Measurements from ENCODE around the gene GZMM.
"Not testable (repeated sequence)": the region's sequence is repeated elsewhere in the genome, so short reads cannot be mapped to it uniquely, and the experiment has no call there.

GZMM gene

DNA sequence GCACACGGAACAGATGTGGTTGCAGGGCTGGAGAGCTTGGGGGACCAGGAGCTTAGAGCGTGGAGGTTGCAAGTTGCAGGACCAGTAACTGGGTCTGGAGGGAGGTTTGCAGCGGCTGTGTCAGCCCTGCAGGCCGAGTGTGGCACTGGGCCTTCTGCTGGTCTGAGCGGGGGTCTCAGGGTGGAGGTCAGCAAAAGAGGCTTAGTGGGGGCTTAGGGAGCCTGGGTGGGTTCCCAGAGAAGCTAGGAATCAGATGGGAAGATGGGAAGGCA lies 40.1 kb downstream of the GZMM start:
- no peak for DNase-seq

DNA sequence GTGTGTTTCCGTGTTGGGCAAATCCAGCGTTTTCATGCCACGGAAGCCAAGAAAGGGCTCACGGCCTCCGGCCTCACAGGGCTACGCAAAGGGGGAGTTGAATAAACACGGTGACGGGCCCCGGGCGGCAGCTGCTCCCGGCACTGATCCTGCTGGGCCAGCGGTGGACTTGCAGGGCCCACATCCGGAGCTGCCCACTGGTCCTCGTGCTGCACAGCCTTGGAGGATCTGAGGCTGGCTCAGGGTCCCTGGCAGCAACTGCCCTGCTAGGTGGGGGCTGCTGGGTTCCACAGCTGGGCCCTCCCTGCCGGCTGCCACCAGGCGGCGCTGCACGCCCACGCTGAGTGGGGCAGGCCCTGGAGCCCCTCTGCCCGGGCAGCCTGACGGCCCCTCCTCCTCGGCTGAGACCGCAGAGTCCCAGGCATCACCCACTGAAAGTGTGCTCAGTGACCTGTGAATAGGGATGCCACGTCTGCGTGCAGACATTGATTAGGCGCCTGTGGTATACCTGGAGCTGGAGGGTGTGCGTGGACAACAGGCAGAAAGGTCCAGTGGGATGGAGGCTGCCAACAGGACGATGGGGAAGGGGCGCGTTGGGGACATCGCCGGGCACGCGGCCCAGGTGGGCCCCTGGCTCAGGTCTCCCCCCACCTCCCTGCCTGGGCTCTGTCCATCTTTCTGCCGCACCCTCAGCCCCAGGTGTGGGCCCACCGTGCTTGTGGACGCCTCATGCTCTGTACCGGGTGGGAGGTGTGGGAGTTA lies 40.6 kb downstream of the GZMM start:
- DNase-seq, result peak; percentile 55 to 64

DNA sequence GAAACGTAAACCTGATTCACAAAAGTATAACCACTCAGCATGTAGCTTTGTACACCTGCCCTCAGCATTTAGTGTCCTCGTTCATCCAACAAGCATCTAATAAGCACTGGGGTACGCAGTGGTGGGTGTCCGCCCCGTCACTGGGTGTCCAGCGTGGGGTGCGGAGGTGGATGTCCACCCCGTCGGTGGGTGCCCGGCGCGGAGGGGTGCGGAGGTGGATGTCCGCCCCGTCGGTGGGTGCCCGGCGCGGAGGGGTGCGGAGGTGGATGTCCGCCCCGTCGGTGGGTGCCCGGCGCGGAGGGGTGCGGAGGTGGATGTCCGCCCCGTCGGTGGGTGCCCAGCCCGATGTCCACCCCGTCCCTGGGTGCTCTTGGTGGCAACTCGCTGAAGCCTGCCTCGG lies 41.3 kb downstream of the GZMM start:
- DNase-seq, result not testable (repeated sequence)

DNA sequence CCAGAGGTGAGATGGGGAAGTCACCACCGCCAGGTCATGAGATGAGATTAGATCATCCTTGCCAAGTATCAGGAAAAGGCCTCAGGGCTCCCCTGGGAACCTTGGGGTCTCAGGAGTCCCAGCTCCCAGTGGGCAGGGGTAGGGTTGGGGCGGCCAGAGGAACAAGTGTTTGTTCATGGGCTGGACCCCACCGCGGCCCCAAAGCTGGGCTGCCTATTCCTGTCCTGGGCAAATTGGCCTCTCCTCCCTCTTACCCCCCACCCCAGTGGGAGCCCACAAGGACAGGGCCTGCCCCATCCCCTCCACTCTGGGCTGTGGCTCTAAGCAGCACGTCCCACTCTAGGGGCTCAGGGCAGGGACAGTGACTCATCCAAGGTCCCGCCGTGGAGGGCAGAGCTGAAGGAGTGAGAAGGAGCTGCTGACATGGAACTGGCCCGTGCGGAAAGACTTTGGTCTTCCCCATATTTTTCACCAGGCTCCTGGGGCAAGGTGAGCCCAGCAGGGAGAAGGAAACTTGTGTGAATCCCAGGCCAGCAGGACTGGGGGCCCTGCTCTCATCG lies 41.8 kb downstream of the GZMM start:
- no peak for DNase-seq

DNA sequence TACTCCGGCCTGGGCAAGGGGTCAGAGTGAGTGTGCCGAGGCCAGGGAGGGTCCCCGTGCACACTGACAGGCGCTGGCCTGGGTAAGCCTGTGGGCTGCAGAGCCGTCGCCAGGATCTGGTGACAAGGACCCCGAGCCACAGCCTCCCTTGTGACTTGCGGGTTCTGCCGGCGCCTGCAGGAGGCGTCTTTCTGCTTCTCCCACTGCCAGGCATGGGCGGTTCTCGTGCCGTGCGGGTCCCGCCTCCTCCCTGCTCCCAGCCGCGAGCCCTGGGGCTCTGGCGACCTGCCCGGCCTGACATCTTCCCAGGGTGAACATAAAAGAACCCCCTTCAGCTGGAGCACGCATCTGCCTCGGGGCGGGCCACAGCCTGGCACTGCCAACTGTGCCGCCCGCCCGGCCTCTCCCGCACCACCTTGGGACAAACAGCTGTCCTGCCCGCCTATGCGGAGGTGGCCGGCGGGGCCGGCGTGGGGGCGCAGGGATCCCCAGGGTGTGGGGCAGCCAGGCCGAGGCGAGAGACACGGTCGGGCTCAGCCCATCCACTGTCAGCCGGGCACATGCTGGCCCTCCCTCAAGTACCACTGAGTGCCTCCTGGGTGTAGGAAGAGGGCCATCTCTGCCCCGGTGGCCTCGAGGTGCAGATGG lies 44.4 kb downstream of the GZMM start:
- peak; percentile 65 to 68 for DNase-seq

DNA sequence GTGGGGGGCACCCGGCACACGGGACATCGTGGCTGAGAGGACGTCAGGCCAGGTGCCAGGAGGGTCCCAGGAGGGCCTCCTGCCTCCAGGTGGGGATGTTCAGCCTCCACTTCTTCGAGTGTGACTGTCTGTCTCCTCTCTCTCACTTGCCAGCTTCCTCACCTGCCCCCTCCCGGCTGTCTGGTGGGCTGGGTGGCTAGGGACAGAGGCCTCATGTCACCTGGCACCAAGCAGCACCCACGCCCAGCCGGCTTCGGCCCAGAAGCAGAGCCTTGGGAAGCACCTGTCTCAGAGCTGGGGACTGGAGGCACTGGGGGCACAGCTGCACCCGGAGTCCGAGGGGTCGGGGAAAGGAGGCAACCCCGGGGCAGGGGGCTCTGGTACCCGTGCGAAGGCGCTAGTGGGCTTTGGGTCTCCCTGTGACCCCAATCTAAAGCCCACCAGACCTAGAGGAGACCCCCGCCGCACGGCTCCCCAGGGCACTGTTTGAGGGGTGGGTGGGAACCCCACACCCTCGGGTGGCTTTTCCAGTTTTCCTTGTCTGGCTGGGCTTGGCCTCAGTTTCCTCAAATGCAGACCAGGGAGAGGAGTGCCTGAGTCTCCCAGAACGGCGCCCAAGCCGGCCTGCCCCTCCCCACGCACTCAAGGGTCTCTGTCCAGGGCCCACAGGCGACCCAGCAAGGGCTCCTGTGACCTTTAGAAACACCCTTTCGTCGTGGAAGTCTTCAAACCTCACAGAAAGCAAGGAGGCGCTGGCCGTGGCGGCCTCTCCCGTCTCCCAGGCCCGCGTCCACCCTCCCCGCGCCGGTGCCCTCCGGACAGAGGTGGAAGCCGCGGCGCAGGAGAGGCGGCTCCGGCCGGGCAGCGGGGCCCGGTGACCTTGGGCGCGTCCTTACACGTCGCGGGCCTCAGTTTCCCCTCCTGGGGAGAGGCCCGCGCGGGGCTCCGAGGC lies 45.2 kb downstream of the GZMM start:
- no peak for DNase-seq

DNA sequence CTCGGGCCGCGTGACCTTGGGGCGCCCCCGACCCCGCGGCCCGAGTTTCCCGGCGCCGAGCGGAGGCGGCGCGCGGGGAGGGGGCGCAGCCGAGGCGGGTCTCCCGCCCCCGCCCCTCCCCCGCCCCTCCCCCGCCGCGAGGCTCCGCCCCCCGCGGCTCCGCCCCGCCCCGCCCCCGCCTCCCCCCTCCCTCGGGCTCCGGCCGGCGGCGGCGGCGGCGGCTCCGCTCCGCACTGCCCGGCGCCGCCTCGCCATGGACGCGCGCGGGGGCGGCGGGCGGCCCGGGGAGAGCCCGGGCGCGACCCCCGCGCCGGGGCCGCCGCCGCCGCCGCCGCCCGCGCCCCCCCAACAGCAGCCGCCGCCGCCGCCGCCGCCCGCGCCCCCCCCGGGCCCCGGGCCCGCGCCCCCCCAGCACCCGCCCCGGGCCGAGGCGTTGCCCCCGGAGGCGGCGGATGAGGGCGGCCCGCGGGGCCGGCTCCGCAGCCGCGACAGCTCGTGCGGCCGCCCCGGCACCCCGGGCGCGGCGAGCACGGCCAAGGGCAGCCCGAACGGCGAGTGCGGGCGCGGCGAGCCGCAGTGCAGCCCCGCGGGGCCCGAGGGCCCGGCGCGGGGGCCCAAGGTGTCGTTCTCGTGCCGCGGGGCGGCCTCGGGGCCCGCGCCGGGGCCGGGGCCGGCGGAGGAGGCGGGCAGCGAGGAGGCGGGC lies 46.0 kb downstream of the GZMM start, which contains the start of gene HCN2:
Gene HCN2 (plus strand): TSS at position 189 of the 703 bp plus-strand sequence. CDS start 65 bp downstream, at position 254.
- no peak for DNase-seq

DNA sequence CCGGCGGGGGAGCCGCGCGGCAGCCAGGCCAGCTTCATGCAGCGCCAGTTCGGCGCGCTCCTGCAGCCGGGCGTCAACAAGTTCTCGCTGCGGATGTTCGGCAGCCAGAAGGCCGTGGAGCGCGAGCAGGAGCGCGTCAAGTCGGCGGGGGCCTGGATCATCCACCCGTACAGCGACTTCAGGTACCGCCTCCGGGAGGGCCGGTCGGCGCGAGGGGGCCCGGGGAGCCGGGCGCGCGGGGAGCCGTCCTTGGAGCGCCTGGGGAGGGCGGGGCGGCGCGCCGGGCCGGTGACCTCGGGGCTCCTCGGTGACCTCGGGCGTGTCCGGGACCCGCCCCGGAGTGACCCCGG lies 46.5 kb downstream of the GZMM start:
- DNase-seq, result no peak

DNA sequence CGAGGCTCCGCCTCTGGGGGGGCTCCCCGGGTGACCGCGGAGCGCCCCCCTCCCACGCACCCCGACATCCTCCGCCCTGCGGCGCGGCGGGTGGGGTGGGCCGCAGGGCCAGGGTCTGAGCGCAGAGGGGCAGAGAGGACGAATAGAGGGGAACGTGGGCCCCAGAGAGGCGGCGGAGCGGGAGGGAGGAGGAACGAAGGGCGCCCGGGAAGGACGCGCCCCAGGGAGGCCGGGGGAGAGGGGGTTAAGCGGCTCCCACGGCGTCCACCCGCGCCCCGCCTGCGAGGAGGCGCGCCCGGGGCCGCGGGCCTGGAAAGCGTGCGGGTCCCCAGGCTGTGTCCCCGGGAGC lies 46.9 kb downstream of the GZMM start:
- DNase-seq, result no peak

DNA sequence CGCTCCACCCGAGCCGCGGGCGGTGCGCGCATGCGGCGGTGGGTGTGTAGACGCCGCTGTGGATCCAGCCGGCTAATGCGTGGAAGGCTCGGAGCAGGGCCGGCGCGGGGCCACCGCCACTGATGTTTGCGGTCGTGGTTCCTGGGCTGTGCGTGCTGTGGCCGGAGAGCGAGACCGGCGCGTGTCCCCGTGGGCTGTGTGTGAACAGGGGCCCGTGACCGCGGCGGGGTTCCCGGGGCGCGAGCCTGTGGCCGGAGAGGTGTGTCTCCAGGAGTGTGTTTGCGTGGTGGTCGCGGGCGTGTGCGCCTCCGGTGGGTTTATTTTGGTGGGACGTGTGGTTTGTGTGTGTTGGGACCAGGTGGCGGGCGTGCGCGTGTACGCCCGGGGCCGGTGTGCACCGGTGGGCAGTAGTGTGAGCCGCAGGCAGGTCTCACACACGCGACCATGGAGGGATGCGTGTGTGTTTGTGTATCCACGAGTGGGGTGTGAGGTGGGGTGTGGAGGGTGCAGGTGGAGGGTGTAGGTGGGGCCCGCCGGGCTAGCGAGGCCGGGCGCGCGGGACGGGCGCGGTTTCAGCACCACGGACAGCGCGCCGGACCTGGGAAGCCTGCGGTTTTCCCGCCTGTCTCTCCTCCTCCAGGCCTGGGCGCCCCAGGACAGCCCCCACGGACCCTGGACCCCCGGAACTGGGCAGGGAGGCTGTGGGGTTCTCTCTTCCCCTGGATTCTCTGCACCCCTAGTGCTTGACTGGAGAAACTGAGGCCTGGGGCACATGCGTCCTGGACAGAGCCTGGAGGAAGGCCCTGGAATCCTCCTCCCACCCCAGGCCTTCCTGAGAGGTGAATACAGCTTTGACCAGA lies 47.5 kb downstream of the GZMM start:
- DNase-seq, result no peak

DNA sequence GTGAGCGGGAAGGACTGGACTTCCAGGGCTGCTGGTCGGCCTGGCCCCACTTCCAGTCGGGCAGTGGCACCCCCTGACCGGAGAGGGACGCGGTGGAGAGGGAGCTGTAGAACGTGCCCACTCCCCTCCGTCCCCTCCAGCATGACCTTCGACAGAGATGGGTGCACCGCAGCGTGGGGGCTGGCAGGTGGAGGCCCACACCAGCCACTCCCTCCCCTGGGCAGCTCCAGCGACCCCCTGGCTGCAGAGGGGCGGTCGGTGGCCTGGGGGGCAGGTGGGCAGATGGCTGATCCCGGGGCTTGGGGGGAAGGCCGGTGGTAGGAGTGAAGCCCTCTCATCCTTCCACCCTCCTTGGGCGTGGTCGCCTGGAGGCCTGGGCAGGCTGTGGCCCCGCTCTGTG lies 48.2 kb downstream of the GZMM start:
- DNase-seq, result no peak

DNA sequence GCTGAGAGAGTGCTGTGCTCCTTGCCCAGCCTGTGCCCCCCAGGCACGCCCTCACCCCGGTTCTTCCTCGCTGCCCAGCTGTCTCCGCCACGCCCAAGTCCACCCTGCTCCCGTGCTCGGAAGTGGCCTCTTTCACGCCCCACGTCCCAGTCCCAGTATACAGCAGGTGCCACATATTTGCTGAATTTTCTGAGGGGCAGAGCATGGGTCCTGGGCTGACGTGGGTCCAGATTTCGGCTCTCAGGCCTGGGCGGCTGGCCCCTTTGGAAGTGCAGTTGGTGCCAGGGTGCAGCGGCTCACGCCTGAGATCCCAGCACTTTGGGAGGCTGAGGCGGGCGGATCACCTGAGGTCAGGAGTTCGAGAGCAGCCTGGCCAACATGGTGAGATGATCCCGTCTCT lies 49.2 kb downstream of the GZMM start:
- DNase-seq, result no peak

DNA sequence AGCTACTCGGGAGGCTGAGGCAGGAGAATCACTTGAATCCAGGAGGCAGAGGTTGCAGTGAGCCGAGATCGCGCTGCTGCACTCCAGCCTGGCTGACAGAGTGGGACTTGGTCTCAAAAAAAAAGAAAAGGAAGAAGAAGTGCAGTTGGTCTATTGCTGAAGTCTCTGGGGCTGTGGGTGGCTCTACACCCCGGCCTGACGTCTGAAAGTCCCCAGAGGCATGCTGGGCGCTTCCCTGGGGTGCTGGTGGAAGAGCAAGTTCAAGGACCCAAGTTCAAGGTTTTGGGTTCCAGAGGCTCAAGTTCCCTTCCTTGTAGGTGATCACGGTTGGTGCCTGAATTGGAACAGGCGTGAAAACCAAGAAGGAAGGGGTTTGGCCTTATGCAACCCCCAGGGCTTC lies 49.7 kb downstream of the GZMM start:
- no peak for DNase-seq

DNA sequence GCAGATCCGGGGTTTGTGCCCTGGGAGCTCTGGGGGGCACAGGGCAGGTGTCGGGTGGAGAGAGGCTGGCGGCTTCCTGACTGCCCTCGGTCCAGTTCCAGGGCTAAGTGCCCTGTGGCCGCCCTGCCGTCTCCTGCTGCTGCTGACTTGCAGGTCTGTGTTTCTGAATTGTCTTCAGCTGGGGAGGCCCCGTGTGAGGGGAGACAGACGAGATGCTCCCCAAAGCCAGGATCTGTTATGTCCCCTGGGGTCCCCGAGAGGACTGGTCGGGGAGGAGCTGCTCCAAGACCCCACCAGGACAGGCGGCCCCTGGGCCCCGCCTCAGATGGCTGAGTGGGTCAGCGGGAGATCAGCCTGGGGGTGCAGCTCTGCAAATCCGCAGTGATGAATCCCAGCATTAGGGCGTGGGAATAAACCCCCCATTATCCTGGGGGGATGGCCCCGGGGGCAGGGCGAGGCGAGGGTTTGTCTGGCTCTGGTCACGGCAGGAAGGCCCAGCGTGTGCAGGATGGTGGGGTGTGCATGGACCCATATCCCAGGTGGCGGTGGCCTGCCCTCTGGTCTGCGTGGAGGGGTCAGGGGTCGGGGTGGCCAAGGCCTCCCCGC lies 50.5 kb downstream of the GZMM start:
- DNase-seq, result no peak

DNA sequence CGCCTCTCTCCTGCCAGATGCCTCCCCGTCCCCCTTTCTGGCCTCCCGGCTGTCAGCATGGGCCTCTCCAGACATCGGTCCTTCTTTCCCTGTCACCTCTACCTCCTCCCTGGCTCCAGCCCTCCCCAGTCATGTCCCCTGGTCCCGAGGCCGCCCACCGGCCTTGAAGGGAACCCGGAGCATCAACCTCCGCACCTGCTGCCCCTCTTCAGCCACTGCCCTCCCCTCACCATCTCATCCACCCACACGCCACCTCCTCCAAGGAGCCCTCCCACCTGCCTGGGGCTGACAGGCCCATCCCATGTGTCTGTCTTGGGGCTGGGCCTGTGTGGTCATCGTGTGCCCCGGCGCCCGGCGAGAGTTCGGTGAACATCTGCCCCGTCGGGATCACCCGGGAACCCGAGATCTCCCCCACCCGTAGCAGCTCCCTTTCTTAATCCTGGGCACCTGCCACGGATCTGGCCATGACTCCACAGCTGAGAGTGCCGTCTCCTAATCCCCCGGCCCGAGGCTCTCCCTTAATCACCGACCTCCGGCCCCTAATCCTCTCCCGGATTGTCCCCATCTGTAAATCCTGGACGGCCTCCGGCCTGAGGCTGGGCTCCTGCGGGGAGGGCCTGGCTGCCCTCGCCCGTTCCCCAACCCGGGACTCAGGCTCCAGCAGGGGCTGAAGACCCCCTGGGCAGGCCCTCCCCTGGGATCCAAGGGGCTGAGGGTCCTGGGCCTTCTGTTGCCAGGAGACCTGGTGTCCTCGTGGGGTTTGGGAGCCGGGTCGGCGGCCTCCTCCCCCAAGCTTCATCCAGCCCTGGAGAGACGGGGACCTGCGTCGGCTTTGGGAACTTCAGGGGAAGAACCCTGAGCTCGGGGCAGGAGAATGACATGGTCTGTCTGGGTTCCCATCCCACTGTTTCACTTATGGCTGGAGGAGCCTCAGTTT lies 51.7 kb downstream of the GZMM start:
- no peak for DNase-seq

DNA sequence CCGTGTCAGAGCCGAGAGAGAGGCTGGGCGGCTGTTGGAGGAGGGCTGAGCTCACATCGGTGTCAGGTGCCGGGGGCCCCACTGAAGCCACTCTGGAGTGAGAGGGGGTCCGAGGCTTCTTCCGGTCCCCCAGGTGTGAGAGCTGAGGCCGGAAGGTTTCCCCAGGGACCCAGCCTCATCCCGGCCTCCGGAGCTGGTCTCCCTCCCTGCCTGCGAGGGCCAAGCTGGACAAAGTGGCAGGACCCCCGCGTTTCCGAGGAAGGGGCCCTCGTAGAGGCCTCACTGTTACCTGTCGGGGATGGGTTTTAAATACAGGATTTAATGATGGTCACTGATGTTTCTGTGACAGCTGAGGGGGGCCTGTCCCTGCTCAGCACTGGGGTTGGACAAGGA lies 52.4 kb downstream of the GZMM start:
- DNase-seq, result no peak

DNA sequence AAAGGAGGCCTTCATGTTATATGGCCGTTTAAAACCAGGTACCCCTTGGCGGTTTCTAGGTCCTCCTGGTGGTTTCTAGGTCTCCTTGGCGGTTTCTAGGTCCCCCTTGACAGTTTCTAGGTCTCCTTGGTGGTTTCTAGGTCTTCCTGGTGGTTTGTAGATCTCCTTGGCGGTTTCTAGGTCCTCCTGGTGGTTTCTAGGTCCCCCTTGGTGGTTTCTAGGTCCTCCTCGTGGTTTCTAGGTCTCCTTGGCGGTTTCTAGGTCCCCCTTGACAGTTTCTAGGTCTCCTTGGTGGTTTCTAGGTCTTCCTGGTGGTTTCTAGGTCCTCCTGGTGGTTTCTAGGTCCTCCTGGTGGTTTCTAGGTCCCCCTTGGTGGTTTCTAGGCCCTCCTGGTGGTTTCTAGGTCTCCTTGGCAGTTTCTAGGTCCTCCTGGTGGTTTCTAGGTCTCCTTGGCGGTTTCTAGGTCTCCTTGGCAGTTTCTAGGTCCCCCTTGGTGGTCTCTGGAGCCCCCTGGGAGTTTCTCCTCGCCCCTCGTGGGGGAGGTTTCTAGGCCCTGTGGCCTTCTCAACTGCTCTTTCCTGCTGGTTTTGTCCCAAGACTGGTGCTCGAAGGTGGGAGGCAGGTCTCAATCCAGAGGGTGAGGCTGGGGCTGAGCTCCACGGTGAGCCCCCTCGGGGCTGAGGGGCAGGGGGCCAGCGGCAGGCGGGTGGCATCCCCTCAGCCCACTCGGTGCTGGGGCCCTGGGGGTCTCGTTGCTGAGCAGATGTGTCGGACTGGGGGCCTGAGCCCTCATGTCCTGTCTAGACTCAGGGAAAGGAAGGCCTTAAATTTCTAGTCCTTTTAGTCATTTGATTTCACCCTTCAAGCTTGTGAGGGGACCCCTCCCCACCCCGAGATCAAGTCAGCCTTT lies 53.8 kb downstream of the GZMM start:
- no peak for DNase-seq
